ENCODE measurements around the gene ZNF385C.
A peak's percentile ranks its signal among the peaks of the same experiment; 100 is the strongest.

The ZNF385C gene

DNA sequence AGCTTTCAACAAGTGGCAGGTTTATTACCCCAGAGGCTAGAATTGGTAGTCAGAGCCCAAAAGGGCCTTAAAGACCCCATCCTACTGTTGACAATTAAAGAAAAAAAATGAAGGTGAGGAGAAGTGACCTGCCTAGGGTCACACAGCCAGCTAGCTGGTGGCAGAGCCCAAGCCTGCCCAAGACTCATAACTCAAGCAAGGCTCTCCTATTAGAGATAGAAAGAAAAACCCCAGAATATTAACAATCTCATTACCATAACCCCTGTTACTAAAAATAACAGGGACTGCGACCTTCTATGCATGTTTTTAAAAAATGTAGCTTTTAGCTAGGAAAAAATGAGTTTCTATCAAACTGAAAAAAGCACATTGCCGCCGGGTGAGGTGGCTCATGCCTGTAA lies 38.4 kb upstream of the ZNF385C start:
- in situ Hi-C loops (cut with MboI; ENCODE audit: low pct_unique_long_range_greater_than_20kb, low sequenced_read_pairs, unreplicated experiment): no loop called here
- DNase-seq (ENCODE audit: low spot score): no peak
- TF ChIP-seq, protein P1, sequence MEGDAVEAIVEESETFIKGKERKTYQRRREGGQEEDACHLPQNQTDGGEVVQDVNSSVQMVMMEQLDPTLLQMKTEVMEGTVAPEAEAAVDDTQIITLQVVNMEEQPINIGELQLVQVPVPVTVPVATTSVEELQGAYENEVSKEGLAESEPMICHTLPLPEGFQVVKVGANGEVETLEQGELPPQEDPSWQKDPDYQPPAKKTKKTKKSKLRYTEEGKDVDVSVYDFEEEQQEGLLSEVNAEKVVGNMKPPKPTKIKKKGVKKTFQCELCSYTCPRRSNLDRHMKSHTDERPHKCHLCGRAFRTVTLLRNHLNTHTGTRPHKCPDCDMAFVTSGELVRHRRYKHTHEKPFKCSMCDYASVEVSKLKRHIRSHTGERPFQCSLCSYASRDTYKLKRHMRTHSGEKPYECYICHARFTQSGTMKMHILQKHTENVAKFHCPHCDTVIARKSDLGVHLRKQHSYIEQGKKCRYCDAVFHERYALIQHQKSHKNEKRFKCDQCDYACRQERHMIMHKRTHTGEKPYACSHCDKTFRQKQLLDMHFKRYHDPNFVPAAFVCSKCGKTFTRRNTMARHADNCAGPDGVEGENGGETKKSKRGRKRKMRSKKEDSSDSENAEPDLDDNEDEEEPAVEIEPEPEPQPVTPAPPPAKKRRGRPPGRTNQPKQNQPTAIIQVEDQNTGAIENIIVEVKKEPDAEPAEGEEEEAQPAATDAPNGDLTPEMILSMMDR (IDR thresholded peaks at IDR 0.05; ENCODE audit: extremely low read depth, insufficient read depth, missing control alignments): no peak

GRCh38 chr17:42135664-42136653 lies 37.7 kb upstream of the ZNF385C start:
- DNase-seq (ENCODE audit: low spot score): no peak
- TF ChIP-seq, protein P1 (IDR thresholded peaks at IDR 0.05; ENCODE audit: extremely low read depth, insufficient read depth, missing control alignments): no peak
- in situ Hi-C loops (cut with MboI; ENCODE audit: low pct_unique_long_range_greater_than_20kb, low sequenced_read_pairs, unreplicated experiment): no loop called here

- TF ChIP-seq, protein P1 (IDR thresholded peaks at IDR 0.05; ENCODE audit: extremely low read depth, insufficient read depth, missing control alignments): no peak
- in situ Hi-C loops (cut with MboI; ENCODE audit: low pct_unique_long_range_greater_than_20kb, low sequenced_read_pairs, unreplicated experiment): no loop called here
- DNase-seq (ENCODE audit: low spot score): no peak
These were observed 36.9 kb upstream of the ZNF385C start for GRCh38 chr17:42135151-42135550.

DNA sequence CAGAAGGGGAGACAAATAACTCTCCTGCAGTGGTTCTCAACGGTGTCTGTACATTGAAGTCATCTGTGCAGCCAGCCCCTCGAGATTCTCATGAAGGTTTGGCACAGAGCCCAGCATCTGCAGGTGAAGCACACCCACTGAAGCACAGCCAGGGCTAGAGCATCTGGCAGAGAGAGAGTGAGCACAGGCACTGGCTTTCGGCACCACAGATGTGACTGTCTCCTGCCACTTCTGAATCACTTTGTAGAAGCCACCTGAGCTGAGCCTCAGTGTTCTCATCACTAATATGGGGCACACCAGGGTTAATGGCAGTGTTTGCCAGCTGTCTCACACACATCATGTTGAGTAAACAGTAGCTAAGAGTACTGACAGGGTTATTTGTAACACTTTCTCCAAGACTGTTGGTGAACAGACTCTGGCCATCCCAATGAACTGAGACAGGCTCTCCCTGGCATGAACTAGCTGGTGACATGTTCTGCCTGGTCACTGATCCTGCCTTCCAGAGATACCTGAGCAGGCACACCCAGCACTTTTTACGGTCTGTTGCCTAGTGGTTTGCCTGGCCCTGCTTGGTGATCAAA lies 35.3 kb upstream of the ZNF385C start:
- in situ Hi-C loops (cut with MboI; ENCODE audit: low pct_unique_long_range_greater_than_20kb, low sequenced_read_pairs, unreplicated experiment): no loop called here
- peak; percentile 68 for DNase-seq (ENCODE audit: low spot score)
- TF ChIP-seq, protein P1 (IDR thresholded peaks at IDR 0.05; ENCODE audit: extremely low read depth, insufficient read depth, missing control alignments): no peak

DNA sequence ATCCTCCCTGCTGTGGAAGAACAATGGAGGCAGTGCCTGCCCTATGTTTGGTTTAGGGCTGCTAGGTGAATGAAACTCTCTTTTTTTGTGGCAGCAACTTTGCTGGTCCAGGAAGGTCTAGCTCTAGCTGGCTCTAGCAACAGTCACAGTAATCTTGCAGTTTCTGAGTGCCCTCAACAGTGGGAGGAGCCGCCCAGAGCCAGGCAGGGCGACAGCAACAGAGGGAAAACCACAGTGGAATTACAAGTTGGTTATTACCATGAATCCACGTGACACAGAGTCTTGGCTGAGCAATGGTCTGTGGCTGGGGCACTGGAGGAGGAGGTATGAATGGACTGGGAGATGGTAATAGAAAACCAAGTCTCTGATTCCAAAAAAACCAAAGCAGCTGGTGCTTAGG lies 34.7 kb upstream of the ZNF385C start:
- TF ChIP-seq, protein P1 (IDR thresholded peaks at IDR 0.05; ENCODE audit: extremely low read depth, insufficient read depth, missing control alignments): no peak
- no peak for DNase-seq (ENCODE audit: low spot score)
- in situ Hi-C loops (cut with MboI; ENCODE audit: low pct_unique_long_range_greater_than_20kb, low sequenced_read_pairs, unreplicated experiment): no loop called here

DNA sequence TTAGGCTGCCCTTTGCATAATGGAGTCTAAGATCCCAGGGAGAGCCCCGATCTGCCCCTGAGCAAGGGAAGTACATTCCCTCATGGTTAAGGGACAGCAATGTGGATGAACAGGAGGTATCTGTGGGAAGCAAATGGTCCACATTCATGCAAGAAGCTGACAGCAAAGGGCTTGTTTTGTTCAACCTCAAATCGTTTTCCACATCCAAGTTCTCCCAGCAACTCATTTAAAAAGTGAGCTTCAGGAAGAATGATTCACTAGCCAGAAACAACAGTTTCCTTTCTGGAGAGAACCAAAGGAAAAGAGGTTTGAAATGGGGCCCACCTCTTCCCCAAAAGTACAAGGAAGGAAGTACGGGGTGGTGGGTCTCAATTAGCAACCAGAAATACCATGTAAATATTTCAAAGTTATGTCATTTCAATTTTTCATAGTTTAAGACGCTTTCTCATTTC lies 33.7 kb upstream of the ZNF385C start:
- TF ChIP-seq, protein P1 (IDR thresholded peaks at IDR 0.05; ENCODE audit: extremely low read depth, insufficient read depth, missing control alignments): no peak
- DNase-seq (ENCODE audit: low spot score): no peak
- in situ Hi-C loops (cut with MboI; ENCODE audit: low pct_unique_long_range_greater_than_20kb, low sequenced_read_pairs, unreplicated experiment): no loop called here

Measured in GM13977 (cell line).